ENCODE data around the gene PPP6R2.
"Not testable (repeated sequence)": the region's sequence is repeated elsewhere in the genome, so short reads cannot be mapped to it uniquely, and the experiment has no call there.

Gene PPP6R2

DNA sequence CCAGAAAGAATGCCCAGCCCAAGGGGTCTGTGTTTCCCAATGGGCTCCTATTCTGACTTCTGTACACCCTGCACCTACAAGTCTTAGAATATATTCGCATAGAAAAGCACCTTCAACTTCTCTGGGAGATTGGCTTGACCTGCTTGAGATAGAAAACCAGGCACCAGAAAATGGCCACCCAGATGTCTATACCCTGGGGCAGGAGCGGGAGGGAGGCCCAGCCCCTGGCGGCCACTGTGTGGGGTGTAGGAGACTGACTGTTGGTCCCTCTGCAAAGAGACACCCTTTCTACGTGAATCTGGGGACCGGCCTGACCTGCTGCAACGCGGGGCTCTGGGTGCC lies 24.8 kb upstream of the PPP6R2 start:
- no peak for DNase-seq

DNA sequence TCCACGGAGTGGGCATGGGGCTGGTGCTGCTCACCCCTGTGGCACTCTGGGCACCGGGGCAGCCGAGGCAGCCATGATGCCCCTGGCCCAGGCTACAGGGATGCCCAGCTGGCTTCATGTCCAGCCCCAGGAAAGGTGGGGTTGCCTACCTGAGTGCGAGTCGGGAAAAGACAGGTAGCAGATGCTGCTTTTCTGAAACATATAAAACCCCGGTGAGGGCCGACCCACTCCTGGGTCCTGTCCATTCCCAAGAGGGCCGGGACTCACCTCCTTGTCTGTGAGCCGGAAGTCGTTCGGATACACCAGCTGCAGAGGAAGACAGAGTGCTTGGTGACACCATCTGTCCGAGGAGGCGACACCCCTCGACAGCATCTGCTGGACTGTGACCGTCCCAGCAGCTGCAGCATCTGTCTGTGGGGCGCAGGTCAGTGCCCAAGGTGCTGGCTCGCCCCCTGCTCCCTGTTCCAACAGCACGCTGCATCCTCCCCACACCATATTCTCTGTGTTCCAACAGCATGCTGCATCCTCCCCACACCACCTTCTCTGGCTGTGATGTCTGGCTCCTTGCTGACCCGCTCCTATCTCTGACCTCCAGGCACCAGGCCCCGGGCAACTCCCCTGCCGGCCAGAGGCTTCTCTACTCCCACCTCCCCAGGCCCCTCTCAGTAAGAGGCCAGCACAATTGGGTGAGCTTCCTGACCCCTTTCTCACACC lies 24.3 kb upstream of the PPP6R2 start:
- no peak for DNase-seq

DNA sequence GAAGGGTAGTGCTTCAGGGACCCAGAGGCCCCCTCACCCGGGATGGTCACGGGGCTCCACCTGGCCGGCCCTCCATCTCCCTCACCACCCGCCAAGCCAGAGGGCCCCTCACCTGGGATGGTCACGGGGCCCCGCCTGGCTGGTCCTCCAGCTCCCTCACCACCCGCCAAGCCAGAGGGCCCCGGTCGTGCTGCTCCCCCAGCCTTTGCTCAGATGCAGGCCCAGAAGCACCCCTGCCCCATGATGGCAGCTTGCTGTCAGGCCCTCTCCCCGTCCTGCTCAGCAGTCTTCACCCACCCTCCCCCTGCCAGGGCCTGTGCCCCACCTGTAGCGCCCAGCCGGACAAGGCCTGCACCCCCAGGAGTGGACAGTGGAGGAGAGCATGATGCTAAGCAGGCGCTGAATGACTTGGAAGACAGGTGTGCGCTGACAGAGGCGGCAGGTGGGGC lies 23.6 kb upstream of the PPP6R2 start:
- DNase-seq = no peak

DNA sequence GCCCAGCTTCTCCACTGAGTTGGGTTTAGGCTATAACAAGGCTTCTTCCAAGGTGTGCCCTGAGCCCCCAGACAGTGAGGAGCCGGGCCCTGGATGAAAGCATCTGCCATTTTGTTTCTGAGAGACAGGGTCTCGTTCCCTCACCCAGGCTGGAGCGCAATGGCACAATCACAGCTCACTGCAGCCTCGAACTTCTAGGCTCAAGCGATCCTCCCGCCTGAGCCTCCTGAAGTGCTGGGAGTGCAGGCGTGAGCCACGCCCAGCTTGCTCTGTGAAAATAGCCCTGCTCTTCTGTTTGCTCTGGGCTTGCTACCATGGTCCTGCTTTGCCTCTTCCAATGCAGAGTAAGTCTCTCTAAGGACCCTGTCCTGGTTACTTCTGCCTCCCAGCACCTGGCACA lies 23.0 kb upstream of the PPP6R2 start:
- DNase-seq = no peak

DNA sequence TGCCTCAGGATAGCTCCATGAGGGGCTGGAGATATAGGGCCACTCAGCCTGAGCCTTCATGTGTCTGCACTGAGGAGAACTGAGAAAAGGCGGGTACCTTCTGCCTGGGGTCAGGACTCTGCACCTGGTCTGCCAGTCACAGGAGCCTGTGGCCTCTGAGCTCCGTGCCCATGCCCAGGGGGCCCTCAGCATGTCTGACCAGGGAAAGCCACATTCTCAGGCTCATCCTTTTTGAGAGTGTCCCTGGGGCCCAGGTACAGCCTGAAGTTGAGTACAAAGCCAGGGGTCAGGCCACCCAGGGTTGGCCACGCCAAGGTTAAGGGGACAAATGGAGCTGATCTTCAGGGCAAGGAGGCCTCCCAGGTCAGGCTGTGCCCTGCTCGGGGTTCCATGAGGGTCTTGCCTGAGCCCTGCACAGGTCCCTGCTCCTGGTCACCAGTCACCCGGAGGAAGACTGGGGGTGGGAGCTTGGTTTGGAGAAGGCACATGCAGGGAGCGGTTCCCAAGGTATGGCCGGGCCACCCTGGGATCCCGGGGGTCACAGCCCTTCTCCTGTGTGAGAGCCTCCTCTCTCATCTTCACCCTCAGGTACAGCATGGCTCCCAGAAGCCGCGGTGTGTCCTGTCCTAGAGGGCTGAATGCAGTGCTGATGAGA lies 22.3 kb upstream of the PPP6R2 start:
- no peak for DNase-seq

DNA sequence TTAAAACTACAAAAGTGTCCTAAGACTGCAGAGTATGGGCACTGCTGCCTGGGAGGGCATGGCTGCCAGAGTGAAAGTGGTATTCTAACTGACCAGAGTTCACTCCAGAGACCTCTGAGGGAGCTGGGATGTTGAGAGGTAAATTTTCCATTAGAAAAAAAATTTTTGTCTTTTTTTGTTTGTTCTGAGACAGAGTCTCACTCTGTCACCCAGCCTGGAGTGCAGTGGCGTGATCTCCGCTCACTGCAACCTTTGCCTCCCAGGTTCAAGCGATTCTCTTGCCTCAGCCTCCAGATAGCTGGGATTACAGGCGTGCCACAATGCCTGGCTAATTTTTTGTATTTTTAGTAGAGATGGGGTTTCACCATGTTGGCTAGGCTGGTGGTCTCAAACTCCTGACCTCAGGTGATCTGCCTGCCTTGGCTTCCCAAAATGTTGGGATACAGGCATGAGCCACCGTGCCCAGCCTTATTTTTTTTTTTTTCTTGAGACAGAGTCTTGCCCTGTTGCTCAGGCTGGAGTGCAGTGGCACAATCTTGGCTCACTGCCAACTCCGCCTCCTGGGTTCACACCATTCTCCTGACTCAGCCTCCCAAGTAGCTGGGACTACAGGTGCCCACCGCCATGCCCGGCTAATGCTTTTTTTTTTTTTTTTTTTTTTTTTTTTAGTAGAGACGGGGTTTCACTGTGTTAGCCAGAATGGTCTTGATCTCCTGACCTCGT lies 20.6 kb upstream of the PPP6R2 start:
- DNase-seq = not testable (repeated sequence)

DNA sequence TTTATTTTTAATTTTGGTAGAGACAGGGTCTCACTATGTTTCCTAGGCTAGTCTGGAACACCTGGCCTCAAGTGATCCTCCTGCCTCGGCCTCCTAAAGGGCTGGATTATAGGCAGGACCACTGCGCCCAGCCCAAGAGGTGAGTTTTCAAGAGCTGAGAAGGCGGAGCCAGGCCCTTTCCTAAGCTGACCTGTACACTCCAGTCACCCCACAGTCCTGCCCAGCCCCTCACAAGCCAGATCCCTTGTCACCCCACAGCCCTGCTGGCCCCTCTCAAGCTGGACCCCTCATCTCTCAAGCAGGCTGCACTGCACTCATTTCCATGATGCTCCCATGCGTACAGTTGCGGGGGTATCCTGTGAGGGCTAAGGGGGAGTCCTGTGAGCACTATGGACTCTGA lies 19.2 kb upstream of the PPP6R2 start:
- no peak for DNase-seq

DNA sequence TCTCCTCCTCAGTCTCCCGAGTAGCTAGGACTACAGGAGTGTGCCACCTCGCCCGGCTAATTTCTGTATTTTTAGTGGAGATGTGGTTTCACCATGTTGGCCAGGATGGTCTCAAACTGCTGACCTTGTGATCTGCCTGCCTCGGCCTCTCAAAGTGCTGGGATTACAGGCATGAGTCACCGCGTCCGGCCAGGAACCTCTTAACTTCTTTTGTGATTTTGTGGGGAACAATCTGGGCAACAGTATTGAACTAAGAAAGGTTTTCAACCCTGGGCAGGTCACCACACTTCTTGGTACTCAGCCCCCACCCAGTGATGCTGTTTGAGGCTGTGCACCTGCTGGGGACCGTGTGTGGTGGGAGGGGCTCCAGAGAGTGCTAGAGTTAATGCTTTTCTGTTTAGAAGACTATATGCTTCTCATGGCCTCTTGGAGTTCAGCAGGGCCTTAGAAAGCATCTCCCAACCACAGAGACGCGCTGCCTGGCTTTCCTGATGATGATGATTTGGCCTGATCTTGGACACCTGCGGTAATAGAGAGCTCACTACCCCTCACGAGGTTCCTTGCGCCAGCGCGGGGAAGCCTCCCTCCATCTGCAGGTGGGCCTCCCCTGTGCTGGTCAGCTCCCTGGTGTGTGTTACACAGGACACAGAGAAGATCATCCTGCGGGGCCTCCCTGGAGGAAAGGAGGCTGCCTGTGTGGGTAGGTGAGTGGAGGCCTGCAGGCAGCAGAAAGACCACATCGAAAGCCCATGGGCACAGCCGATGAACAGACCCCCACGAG lies 17.5 kb upstream of the PPP6R2 start:
- DNase-seq = no peak

DNA sequence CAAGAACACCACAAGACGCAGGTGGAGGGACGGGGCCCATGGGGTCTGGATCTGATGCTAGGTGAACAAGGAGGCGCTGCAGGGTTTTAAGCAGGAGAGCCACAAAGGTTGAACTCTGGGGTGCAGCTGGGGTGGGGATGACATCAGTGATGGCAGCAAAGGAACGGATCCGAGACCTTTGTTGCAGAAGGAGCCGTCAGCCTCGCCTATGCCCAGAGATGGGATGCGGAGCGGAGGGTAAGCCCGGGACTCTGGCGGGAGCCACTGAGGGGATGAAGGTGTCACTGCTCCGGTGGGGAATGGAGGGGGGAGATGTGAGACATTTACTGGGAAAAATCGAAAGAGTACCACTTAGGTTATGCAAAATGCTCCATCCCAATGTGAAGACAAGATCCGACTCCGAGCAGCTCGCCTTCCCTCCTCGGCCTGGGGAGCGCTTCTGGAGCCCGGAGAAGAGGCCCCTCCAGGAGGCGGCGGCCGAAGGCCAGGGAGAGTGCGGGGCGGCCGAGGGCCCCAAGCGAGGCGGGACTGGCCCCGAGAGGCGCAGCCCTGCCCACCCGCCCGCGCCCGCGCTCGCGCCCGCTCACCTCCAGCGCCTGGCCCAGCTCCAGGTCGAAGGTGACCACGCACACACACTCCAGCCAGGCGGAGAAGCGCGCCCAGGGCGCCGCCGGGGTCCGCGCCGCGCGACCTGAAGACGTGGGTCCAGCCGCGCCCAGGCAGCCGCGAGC lies 16.7 kb upstream of the PPP6R2 start:
- DNase-seq = no peak

DNA sequence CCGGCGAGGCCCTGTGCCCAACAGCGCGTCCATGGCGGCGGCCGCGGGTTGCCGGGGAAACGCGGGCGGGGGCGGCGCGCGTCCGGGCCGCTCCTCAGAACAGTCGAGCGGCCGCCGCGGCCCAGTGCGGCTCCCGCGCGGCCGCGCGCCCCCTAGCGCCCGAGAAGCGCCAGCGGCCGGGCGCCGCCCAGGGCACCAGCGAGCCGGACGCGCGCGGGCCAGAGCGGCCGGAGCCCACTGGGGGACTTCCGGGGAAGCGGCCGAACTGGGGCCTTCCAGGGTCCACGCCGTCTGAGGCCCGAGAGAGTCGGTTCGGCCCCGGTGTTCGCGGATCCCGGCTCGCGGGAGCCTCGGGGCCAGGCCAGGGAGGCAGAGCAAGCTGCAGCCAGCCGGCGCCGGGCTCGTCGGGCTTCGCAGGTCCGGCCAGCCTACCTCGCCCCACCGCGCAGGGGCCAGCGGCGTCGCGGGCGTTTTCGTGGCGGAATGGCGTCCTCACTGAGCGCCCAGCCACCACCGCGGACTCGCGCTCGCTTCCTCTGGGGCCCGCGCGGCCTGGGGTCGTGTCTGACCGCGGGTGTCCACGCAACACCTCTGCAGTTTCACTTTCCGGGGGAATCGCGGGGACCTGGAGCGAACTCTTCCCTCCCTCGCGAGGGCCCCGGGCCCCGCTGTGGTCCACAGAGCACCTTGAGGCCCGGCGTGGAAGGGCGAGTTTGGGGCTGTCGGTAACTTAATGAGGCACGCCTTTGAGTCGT lies 16.0 kb upstream of the PPP6R2 start, which contains the start of gene DENND6B:
DENND6B (minus strand) TSS at position 57 of the 755 bp plus-strand sequence; CDS start at position 33, 24 bp downstream.
- DNase-seq = peak; percentile 59

DNA sequence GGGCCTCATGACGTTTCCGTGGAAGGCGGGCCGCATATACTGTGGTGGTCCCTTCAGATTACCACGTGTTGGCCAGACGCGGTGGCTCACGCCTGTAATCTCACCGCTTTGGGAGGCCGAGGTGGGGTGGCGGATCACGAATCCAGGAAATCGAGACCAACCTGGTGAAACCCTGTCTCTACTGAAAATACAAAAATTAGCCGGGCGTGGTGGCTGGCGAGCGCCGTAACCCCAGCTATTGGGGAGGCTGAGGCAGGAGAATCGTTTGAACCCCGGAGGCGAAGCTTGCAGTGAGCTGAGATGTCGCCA lies 15.5 kb upstream of the PPP6R2 start:
- DNase-seq = no peak

DNA sequence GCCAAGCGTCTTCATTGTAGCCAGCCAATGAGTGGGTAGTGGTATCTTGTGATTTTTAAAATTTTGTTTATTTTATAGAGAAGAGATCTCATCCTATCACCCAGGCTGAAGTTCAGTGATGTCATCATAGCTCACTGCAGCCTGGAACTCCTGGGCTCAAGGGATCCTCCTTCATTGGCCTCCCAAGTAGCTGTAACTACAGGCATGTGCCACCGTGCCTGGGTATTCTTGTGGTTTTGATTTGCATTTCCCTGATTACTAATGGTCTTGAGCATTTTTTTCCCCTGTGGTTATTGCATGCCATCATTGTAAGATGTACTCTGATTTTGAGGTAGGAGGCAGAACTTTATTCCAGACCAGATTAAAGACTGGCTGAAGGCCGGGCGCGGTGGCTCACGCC lies 13.9 kb upstream of the PPP6R2 start:
- no peak for DNase-seq

DNA sequence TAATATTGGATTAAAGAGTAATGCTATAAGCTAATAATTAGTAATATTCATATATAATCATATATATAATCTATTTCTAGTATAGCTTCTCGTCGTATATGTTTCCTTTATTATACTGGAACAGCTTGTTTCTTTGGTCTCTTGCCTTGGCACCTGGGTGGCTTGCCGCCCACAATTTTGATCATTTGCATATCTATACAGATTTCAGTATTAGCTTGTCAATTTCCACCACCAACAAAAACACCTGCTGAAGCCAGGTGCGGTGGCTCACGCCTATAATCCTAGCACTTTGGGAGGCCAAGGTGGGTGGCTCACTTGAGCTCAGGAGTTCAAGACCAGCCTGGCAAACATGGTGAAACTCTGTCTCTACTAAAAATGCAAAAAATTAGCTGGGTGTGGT lies 8.7 kb upstream of the PPP6R2 start:
- not testable (repeated sequence) for DNase-seq

DNA sequence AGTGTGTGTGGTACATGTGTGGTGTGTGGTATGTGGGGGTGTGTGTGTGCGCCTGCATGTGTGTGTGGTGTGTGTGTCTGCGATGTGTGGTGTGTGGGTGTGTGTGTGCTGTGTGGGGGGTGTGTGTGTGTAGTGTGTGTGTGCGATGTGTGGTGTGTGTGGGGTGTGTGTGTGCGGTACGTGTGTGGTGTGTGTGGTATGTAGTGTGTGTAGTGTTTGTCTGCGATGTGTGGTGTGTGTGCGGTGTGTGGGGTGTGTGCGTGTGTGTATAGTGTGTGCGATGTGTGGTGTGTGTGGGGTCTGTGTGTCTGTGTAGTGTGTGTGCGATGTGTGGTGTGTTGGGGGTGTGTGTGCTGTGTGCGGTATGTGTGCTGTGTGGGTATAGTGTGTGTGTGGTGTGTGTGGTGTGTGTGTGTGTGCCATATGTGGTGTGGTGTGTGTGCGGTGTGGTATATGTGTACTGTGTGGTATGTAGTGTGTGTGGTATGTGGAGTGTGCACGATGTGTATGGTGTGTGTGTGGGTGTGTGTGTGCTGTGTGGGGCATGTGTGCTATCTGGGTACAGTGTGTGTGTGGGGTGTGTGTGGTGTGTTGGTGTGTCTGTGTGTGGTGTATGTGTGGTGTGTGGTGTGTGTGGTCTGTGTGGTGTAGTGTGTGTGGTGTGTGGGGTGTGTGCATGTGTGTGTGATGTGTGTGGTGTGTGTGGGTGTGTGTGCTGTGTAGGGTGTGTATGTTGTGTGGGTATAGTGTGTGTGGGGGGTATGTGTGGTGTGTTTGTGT lies 5.7 kb upstream of the PPP6R2 start:
- no peak for DNase-seq

DNA sequence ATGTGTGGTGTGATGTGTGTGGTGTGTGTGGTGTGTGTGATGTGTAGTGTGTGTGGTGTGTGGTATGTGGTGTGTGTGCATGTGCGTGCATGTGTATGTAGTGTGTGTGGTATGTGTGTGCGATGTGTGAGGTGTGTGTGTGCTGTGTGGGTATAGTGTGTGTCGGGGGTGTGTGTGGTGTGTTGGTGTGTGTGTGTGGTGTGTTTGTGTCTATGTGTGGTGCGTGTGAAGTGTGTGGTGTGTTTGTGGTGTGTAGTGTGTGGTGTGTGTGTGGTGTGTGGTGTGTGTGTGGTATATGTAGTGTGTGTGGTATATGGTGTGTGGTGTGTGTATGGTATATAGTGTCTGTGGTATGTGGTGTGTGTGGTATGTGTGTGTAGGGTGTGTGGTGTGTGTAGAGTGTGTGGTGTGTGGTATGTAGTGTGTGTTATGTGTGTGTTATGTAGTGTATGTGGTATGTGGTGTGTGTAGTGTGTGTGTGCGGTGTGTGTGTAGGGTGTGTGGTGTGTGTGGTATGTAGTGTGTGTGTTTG lies 5.0 kb upstream of the PPP6R2 start:
- DNase-seq = no peak

DNA sequence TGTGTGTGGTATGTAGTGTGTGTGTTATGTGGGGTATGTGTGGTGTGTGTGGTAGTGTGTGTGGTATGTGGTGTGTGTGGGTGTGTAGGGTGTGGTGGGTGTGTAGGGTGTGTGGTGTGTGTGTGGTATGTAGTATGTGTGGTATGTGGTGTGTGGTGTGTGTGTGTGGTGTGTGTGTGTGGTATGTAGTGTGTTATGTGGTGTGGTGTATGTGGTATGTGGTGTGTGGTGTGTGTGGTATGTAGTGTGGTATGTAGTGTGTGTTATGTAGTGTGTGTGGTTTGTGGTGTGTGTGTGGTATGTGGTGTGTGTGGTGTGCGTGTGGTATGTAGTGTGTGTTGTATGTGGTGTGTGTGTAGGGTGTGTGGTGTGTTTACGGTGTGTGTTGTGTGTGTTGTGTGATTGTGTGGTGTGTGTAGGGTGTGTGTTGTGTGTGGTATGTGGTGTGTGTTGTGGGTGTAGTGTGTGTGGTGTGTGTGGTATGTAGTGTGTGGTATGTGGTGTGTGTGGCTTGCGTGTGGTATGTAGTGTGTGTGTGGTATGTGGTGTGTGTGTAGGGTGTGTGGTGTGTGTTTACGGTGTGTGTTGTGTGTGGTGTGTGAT lies 4.2 kb upstream of the PPP6R2 start:
- DNase-seq = no peak

DNA sequence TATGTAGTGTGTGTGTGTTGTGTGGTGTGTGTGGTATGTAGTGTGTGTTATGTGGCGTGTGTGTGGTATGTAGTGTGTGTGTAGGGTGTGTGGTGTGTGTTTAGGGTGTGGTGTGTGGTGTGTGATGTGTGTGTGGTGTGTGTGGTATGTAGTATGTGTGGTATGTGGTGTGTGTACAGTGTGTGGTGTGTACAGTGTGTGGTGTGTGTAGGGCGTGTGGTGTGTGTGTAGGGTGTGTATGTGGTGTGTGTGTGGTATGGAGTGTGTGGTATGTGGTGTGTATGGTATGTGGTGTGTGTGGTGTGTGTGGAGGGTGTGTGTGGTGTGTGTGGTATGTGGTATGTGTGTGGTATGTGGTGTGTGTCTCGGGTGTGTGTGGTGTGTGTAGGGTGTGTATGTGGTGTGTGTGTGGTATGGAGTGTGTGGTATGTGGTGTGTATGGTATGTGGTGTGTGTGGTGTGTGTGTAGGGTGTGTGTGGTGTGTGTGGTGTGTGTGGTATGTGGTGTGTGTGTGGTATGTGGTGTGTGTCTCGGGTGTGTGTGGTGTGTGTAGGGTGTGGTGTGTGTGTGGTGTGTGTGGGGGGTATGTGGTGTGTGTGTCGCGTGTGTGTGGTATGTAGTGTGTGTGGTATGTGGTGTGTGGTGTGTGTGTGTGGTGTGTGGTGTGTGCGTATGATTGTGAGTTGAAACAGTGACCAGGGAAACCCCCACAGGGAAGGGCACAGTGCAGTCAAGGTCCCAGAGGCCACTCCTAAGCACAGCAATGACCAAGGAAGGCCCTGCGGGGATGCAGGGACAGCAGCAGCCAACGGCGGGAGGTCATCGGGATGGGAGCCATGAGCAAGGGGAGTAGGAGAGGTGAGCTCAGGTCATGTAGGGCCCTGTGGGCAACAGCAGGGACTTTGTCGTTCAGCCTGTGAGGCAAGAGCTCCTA lies 2.9 kb upstream of the PPP6R2 start:
- no peak for DNase-seq

DNA sequence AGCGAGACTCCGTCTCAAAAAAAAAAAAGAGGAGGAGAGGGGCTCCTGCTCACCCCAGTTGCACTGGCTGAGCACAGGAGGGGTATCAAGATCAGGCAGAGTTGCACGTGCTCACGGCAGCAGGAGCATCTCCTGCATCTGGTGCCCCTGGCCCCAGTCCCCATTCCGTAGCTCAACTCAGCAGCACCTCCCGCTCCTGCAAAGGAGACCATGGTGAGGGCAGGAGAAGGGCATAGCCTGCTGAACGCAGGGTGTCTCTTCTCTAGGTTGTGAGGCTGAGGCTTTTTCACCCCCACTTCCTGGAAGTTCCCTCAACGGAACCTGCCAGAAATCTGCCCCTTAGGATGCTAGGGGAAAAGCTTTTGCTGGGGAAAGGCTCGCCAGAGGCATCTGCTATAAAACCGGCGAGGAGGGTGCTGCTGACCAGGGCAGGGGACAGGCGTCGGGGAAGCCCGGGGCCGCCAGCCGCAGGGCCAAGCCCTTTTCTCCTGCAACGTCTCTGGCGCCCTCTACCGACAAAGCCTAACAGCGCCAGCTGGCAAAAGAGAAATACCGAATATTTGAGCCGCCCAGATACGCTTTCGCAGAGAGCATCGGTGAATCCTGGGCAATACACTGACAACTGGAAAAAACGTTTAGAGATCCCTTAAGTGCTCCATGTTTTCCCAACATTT lies 1.0 kb upstream of the PPP6R2 start:
- peak; percentile 21 for DNase-seq

DNA sequence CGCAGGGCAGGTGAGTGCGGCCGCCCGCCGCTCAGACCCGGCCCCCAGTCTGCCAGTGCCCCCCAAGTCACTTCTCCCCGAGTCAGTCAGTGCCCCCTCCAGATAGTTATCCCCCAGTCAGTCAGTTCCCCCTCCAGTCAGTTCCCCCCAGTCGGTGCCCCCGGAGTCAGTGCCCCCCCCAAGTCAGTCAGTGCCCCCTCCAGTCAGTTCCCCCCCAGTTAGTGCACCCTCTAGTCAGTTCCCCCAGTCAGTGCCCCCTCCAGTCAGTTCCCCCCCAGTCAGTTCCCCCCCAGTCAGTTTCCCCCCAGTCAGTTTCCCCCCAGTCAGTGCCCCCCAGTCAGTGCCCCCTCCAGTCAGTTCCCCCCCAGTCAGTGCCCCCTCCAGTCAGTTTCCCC lies 411 bp downstream of the PPP6R2 start:
- DNase-seq = no peak
